H9 (cell line): ENCODE data around the gene CDKAL1. TPM values are rescaled to one million over a fixed set of nuclear protein-coding genes. Genes with fewer than 3 reads are reported as not detected.
A peak's percentile ranks its signal among the peaks of the same experiment; 100 is the strongest.

Source experiments
- DNase-seq: peaks from one replicate; pipeline ENCODE4 v3.0.0-alpha.2; 2017
- H2AFZ ChIP-seq: one replicate; pipeline ENCODE4 v1.6.1; 2013; ENCODE audit warnings: mild to moderate bottlenecking, low read length, control low read depth, moderate library complexity
- H2AK5ac ChIP-seq: 2 replicates; pipeline ENCODE4 v1.6.1; 2013; ENCODE audit warnings: low read length, control low read depth, mixed read lengths; ENCODE audit not compliant: insufficient read length
- H2BK120ac ChIP-seq: one replicate; pipeline ENCODE4 v1.6.1; 2013; ENCODE audit warnings: low read depth, mild to moderate bottlenecking, low read length, control low read depth, inconsistent platforms; ENCODE audit not compliant: poor library complexity, severe bottlenecking
- H2BK12ac ChIP-seq: 2 replicates; pipeline ENCODE4 v1.6.1; 2013; ENCODE audit warnings: low read length, control low read depth, mixed read lengths, low read depth; ENCODE audit not compliant: insufficient read length
- H2BK15ac ChIP-seq: 2 replicates; pipeline ENCODE4 v1.6.1; 2013; ENCODE audit warnings: low read depth, low read length, control low read depth
- H2BK20ac ChIP-seq: one replicate; pipeline ENCODE4 v1.6.1; 2013; ENCODE audit warnings: low read depth, mild to moderate bottlenecking, low read length, control low read depth, inconsistent platforms; ENCODE audit not compliant: poor library complexity, severe bottlenecking
- H2BK5ac ChIP-seq: 2 replicates; pipeline ENCODE4 v1.6.1; 2013; ENCODE audit warnings: low read length, control low read depth, mixed read lengths; ENCODE audit not compliant: insufficient read length
- H3K14ac ChIP-seq: 2 replicates; pipeline ENCODE4 v1.6.1; 2013; ENCODE audit warnings: low read length, control low read depth; ENCODE audit not compliant: insufficient read depth
- H3K18ac ChIP-seq: 2 replicates; pipeline ENCODE4 v1.6.1; 2013; ENCODE audit warnings: low read depth, mild to moderate bottlenecking, mixed read lengths, low read length, control low read depth; ENCODE audit not compliant: insufficient read length
- H3K23ac ChIP-seq: 2 replicates; pipeline ENCODE4 v1.6.1; 2013; ENCODE audit warnings: low read length, control low read depth, mixed read lengths, low read depth; ENCODE audit not compliant: insufficient read length
- H3K23me2 ChIP-seq: 2 replicates; pipeline ENCODE4 v1.6.1; 2013; ENCODE audit warnings: low read depth, mild to moderate bottlenecking, mixed read lengths, low read length, control low read depth; ENCODE audit not compliant: insufficient read length, poor library complexity, severe bottlenecking
- H3K27ac ChIP-seq: 2 replicates; pipeline ENCODE4 v1.5.1; 2013; ENCODE audit warnings: low read length, control low read depth, mixed read lengths, low read depth; ENCODE audit not compliant: insufficient read length
- H3K27me3 ChIP-seq: 2 replicates; pipeline ENCODE4 v1.6.1; 2013; ENCODE audit warnings: low read length, control low read depth, inconsistent platforms; ENCODE audit not compliant: insufficient read depth
- H3K4ac ChIP-seq: 2 replicates; pipeline ENCODE4 v1.6.1; 2013; ENCODE audit warnings: low read depth, mild to moderate bottlenecking, control low read depth, inconsistent platforms, low read length, moderate library complexity
- H3K4me1 ChIP-seq: 2 replicates; pipeline ENCODE4 v1.6.1; 2013; ENCODE audit warnings: low read length, control low read depth, inconsistent platforms; ENCODE audit not compliant: insufficient read depth
- H3K4me2 ChIP-seq: 2 replicates; pipeline ENCODE4 v1.6.1; 2013; ENCODE audit warnings: low read length, control low read depth, mixed read lengths; ENCODE audit not compliant: insufficient read length, insufficient read depth
- H3K56ac ChIP-seq: 2 replicates; pipeline ENCODE4 v1.6.1; 2013; ENCODE audit warnings: low read depth, mild to moderate bottlenecking, mixed read lengths, low read length, control low read depth; ENCODE audit not compliant: insufficient read length
- H3K79me1 ChIP-seq: 2 replicates; pipeline ENCODE4 v1.6.1; 2013; ENCODE audit warnings: low read depth, mild to moderate bottlenecking, moderate library complexity, low read length, control low read depth, inconsistent platforms; ENCODE audit not compliant: insufficient read depth, poor library complexity, severe bottlenecking
- H3K79me2 ChIP-seq: 2 replicates; pipeline ENCODE4 v1.6.1; 2013; ENCODE audit warnings: low read length, control low read depth, inconsistent platforms; ENCODE audit not compliant: insufficient read depth
- H3K9ac ChIP-seq: 2 replicates; pipeline ENCODE4 v1.6.1; 2013; ENCODE audit warnings: low read length, control low read depth, mixed read lengths; ENCODE audit not compliant: insufficient read length; ENCODE audit errors: extremely low read depth
- H3K9me3 ChIP-seq: one replicate; pipeline ENCODE4 v1.6.1; 2013; ENCODE audit warnings: low read depth, low read length, inconsistent platforms; ENCODE audit not compliant: control insufficient read depth
- H3T11ph ChIP-seq: one replicate; pipeline ENCODE4 v1.6.1; 2013; ENCODE audit warnings: mild to moderate bottlenecking, low read length, control low read depth, inconsistent platforms
- H4K20me1 ChIP-seq: one replicate; pipeline ENCODE4 v1.6.1; 2013; ENCODE audit not compliant: control insufficient read depth, insufficient read length, insufficient read depth
- H4K5ac ChIP-seq: 2 replicates; pipeline ENCODE4 v1.6.1; 2013; ENCODE audit warnings: low read depth, mild to moderate bottlenecking, mixed read lengths, low read length, control low read depth; ENCODE audit not compliant: insufficient read length
- H4K8ac ChIP-seq: replicated peaks from 2 replicates; pipeline ENCODE4 v1.6.1; 2013; ENCODE audit warnings: low read length, control low read depth, mixed read lengths, low read depth; ENCODE audit not compliant: insufficient read length
- H4K91ac ChIP-seq: 2 replicates; pipeline ENCODE4 v1.6.1; 2013; ENCODE audit warnings: low read depth, mild to moderate bottlenecking, moderate library complexity, mixed read lengths, low read length, control low read depth; ENCODE audit not compliant: insufficient read length
- H3K27ac Mint-ChIP-seq, 3 experiments: 2 replicates in 2 of 3; 3 replicates in 1 of 3; pipeline ENCODE4 v1.8.0; 2020 to 2021; ENCODE audit warnings: mixed read lengths in 3 of 3, mild to moderate bottlenecking in 1 of 3, moderate library complexity in 1 of 3
- H3K27me3 Mint-ChIP-seq: 2 replicates; pipeline ENCODE4 v1.8.0; 2021; ENCODE audit warnings: low read depth, mild to moderate bottlenecking, moderate library complexity, mixed read lengths
- H3K36me3 Mint-ChIP-seq, 3 experiments: 2 replicates in 2 of 3; 3 replicates in 1 of 3; pipeline ENCODE4 v1.8.0; 2020 to 2021; ENCODE audit warnings: low read depth in 3 of 3, mixed read lengths in 3 of 3; ENCODE audit not compliant: insufficient read depth in 1 of 3
- H3K4me1 Mint-ChIP-seq, 2 experiments: 2 replicates each; pipeline ENCODE4 v1.8.0; 2020; ENCODE audit warnings: mixed read lengths in 2 of 2
- H3K4me3 Mint-ChIP-seq, 2 experiments: 2 replicates in 1 of 2; 3 replicates in 1 of 2; pipeline ENCODE4 v1.8.0; 2020 to 2021; ENCODE audit warnings: mild to moderate bottlenecking in 2 of 2, mixed read lengths in 2 of 2, moderate library complexity in 1 of 2
- H3K9me3 Mint-ChIP-seq, 2 experiments: 2 replicates in 1 of 2; 3 replicates in 1 of 2; pipeline ENCODE4 v1.8.0; 2020; ENCODE audit warnings: mild to moderate bottlenecking in 2 of 2, mixed read lengths in 2 of 2, moderate library complexity in 1 of 2
- WGBS: extraction: QIAGEN DNeasy Blood & Tissue Kit; methylation state at CpG from one replicate; pipeline ENCODE4 v1.1.7; 2013; ENCODE audit warnings: missing lambda C conversion rate, low lambda C conversion rate, mixed read lengths; ENCODE audit not compliant: insufficient read length; ENCODE audit errors: extremely low coverage; 5-methylcytosine and 5-hydroxymethylcytosine counted together
- total RNA-seq: library from RNA; stranded (reverse); gene quantifications from 2 replicates; pipeline ENCODE4 v1.2.1, GENCODE V29; 2021
- TF ChIP-seq, protein P1 (sequence below): fragments of 200-600 bp; sonication (generic); conservative IDR thresholded peaks from 3 replicates; pipeline ENCODE4 v1.8.0; 2021; ENCODE audit warnings: antibody characterized with exemption, mild to moderate bottlenecking

The CDKAL1 gene
- total RNA-seq, 1 experiment from 2014 or later, result 23.0 TPM

- no peak overlapping the region for H3K9ac ChIP-seq
- no peak overlapping the region for H4K8ac ChIP-seq
- H4K91ac ChIP-seq, result no peak overlapping the region
- no peaks in the 10 kb centered on the region for H3K79me2 ChIP-seq
- no peak overlapping the region for H3K27ac ChIP-seq
- Mint-ChIP-seq H3K9me3 (no peaks in the 10 kb centered on the region; a peak in 1 of 5 replicates), H3K27me3 (no peaks in the 10 kb centered on the region), H3K36me3 (no peaks in the 10 kb centered on the region), H3K4me3 (no peak overlapping the region), H3K27ac (peak overlapping the region in 1 of 3 experiments; percentile 43; a peak in 1 of 7 replicates), H3K4me1 (peaks cover 48 to 59% of the 10 kb centered on the region in 2 experiments)
- H3K4me1 ChIP-seq, result peaks cover 3% of the 10 kb centered on the region
- no peak overlapping the region for H2BK20ac ChIP-seq
- no peak overlapping the region for H3K4me2 ChIP-seq
- H3K23me2 ChIP-seq, result no peaks in the 10 kb centered on the region
- no peak overlapping the region for H2BK15ac ChIP-seq
- H4K20me1 ChIP-seq, result no peaks in the 10 kb centered on the region
- DNase-seq, result no peak
- no peak overlapping the region for H2BK5ac ChIP-seq
- no peak overlapping the region for H4K5ac ChIP-seq
- WGBS, result no CpG with 5 or more reads among the region's 1 CpG
- no peak overlapping the region for H3K18ac ChIP-seq
- TF ChIP-seq, protein P1, sequence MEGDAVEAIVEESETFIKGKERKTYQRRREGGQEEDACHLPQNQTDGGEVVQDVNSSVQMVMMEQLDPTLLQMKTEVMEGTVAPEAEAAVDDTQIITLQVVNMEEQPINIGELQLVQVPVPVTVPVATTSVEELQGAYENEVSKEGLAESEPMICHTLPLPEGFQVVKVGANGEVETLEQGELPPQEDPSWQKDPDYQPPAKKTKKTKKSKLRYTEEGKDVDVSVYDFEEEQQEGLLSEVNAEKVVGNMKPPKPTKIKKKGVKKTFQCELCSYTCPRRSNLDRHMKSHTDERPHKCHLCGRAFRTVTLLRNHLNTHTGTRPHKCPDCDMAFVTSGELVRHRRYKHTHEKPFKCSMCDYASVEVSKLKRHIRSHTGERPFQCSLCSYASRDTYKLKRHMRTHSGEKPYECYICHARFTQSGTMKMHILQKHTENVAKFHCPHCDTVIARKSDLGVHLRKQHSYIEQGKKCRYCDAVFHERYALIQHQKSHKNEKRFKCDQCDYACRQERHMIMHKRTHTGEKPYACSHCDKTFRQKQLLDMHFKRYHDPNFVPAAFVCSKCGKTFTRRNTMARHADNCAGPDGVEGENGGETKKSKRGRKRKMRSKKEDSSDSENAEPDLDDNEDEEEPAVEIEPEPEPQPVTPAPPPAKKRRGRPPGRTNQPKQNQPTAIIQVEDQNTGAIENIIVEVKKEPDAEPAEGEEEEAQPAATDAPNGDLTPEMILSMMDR, result no peak
- H3K4ac ChIP-seq, result no peak overlapping the region
- H3K56ac ChIP-seq, result no peak overlapping the region
- no peak overlapping the region for H2AFZ ChIP-seq
- H2BK12ac ChIP-seq, result no peak overlapping the region
- no peak overlapping the region for H3K14ac ChIP-seq
- no peaks in the 10 kb centered on the region for H3K27me3 ChIP-seq
- H2BK120ac ChIP-seq, result no peak overlapping the region
- no peak overlapping the region for H3T11ph ChIP-seq
- H3K23ac ChIP-seq, result no peak overlapping the region
- H2AK5ac ChIP-seq, result no peak overlapping the region
- H3K79me1 ChIP-seq, result no peaks in the 10 kb centered on the region
- H3K9me3 ChIP-seq, result no peaks in the 10 kb centered on the region
Measured at GRCh38 chr6:21132446-21132845, 598.2 kb downstream of the CDKAL1 start.
